Effector memory CD4-positive, alpha-beta T cell (primary cell): Measurements from ENCODE around the gene SAPCD2.

ENCODE experiments used
- DNase-seq, 3 donors: peaks; one replicate each; pipeline ENCODE4 v3.0.0-alpha.2; 2020
- H3K27ac ChIP-seq: 2 replicates; pipeline ENCODE4 v1.7.0; 2013; ENCODE audit warnings: mild to moderate bottlenecking, low read length, moderate library complexity; ENCODE audit not compliant: insufficient read depth, poor library complexity, severe bottlenecking
- H3K27me3 ChIP-seq: replicated peaks from 2 replicates; pipeline ENCODE4 v1.7.0; 2013; ENCODE audit warnings: mild to moderate bottlenecking, low read length; ENCODE audit not compliant: insufficient read depth, control insufficient read depth, poor library complexity, severe bottlenecking
- H3K36me3 ChIP-seq: 2 replicates; pipeline ENCODE4 v1.7.0; 2013; ENCODE audit warnings: mild to moderate bottlenecking, low read length, moderate library complexity; ENCODE audit not compliant: control insufficient read depth, insufficient read depth
- H3K4me1 ChIP-seq: 2 replicates; pipeline ENCODE4 v1.7.0; 2013; ENCODE audit warnings: low read length, mild to moderate bottlenecking; ENCODE audit not compliant: control insufficient read depth, insufficient read depth, poor library complexity, severe bottlenecking
- H3K4me3 ChIP-seq: 2 replicates; pipeline ENCODE4 v1.7.0; 2013; ENCODE audit warnings: low read length, low read depth, mild to moderate bottlenecking; ENCODE audit not compliant: insufficient read depth, poor library complexity, severe bottlenecking
- H3K9me3 ChIP-seq: 2 replicates; pipeline ENCODE4 v1.7.0; 2013; ENCODE audit warnings: mild to moderate bottlenecking, low read length, moderate library complexity; ENCODE audit not compliant: control insufficient read depth

Gene SAPCD2

GRCh38 chr9:137045294-137046087, 24.9 kb downstream of the SAPCD2 start:
- no peaks in the 10 kb centered on the region for H3K9me3 ChIP-seq
- H3K4me3 ChIP-seq: peak overlapping the region; percentile 61
- H3K27me3 ChIP-seq: peaks cover 46% of the 10 kb centered on the region
- H3K27ac ChIP-seq: no peak overlapping the region
- H3K4me1 ChIP-seq: peaks cover 23% of the 10 kb centered on the region
- H3K36me3 ChIP-seq: peaks cover 3% of the 10 kb centered on the region
- DNase-seq: no peak

GRCh38 chr9:137044502-137045177, 25.7 kb downstream of the SAPCD2 start:
- Histone ChIP-seq H3K4me1 (peaks cover 23% of the 10 kb centered on the region), H3K27ac (no peak overlapping the region), H3K36me3 (peaks cover 3% of the 10 kb centered on the region), H3K4me3 (peak overlapping the region; percentile 56), H3K27me3 (peaks cover 38% of the 10 kb centered on the region), H3K9me3 (no peaks in the 10 kb centered on the region)
- DNase-seq: no peak

- Histone ChIP-seq H3K36me3 (peaks cover 9% of the 10 kb centered on the region), H3K4me1 (peaks cover 23% of the 10 kb centered on the region), H3K4me3 (peak overlapping the region; percentile 25), H3K27ac (no peak overlapping the region), H3K27me3 (peaks cover 32% of the 10 kb centered on the region), H3K9me3 (no peaks in the 10 kb centered on the region)
- no peak for DNase-seq
These were observed 26.3 kb downstream of the SAPCD2 start for GRCh38 chr9:137044037-137044436.

GRCh38 chr9:137042751-137043727, 27.3 kb downstream of the SAPCD2 start:
- Histone ChIP-seq H3K36me3 (peaks cover 14% of the 10 kb centered on the region), H3K4me3 (no peak overlapping the region), H3K27me3 (peaks cover 25% of the 10 kb centered on the region), H3K9me3 (no peaks in the 10 kb centered on the region), H3K27ac (no peak overlapping the region), H3K4me1 (peaks cover 23% of the 10 kb centered on the region)
- DNase-seq: no peak

GRCh38 chr9:137041124-137041523, 29.2 kb downstream of the SAPCD2 start:
- no peaks in the 10 kb centered on the region for H3K9me3 ChIP-seq
- H3K4me3 ChIP-seq: no peak overlapping the region
- peaks cover 14% of the 10 kb centered on the region for H3K36me3 ChIP-seq
- H3K4me1 ChIP-seq: peaks cover 20% of the 10 kb centered on the region
- H3K27me3 ChIP-seq: peaks cover 8% of the 10 kb centered on the region
- DNase-seq: no peak
- H3K27ac ChIP-seq: no peak overlapping the region

GRCh38 chr9:137040568-137040967, 29.8 kb downstream of the SAPCD2 start:
- Histone ChIP-seq H3K9me3 (no peaks in the 10 kb centered on the region), H3K36me3 (peaks cover 14% of the 10 kb centered on the region), H3K27me3 (peaks cover 5% of the 10 kb centered on the region), H3K4me3 (no peak overlapping the region), H3K27ac (no peak overlapping the region), H3K4me1 (peaks cover 19% of the 10 kb centered on the region)
- DNase-seq: no peak

GRCh38 chr9:137039611-137040366, 30.6 kb downstream of the SAPCD2 start:
- H3K4me3 ChIP-seq: no peak overlapping the region
- peaks cover 19% of the 10 kb centered on the region for H3K4me1 ChIP-seq
- no peak for DNase-seq
- no peaks in the 10 kb centered on the region for H3K27me3 ChIP-seq
- H3K27ac ChIP-seq: no peak overlapping the region
- H3K9me3 ChIP-seq: no peaks in the 10 kb centered on the region
- peaks cover 14% of the 10 kb centered on the region for H3K36me3 ChIP-seq

GRCh38 chr9:137038916-137039315, 31.4 kb downstream of the SAPCD2 start:
- H3K9me3 ChIP-seq: no peaks in the 10 kb centered on the region
- no peaks in the 10 kb centered on the region for H3K27me3 ChIP-seq
- peaks cover 14% of the 10 kb centered on the region for H3K36me3 ChIP-seq
- H3K4me1 ChIP-seq: peaks cover 17% of the 10 kb centered on the region
- no peak overlapping the region for H3K4me3 ChIP-seq
- no peak overlapping the region for H3K27ac ChIP-seq
- DNase-seq: no peak

- peaks cover 19% of the 10 kb centered on the region for H3K4me1 ChIP-seq
- DNase-seq: no peak
- no peak overlapping the region for H3K4me3 ChIP-seq
- H3K9me3 ChIP-seq: no peaks in the 10 kb centered on the region
- H3K36me3 ChIP-seq: peaks cover 14% of the 10 kb centered on the region
- H3K27me3 ChIP-seq: no peaks in the 10 kb centered on the region
- H3K27ac ChIP-seq: no peak overlapping the region
These were observed 32.9 kb downstream of the SAPCD2 start for GRCh38 chr9:137037483-137037882.
